Right atrium auricular region (tissue), 2 donors: ENCODE results near the gene CUTC. TPM values are rescaled to one million over a fixed set of nuclear protein-coding genes. Genes with fewer than 3 reads are reported as not detected.
"Not testable (repeated sequence)": the region's sequence is repeated elsewhere in the genome, so short reads cannot be mapped to it uniquely, and the experiment has no call there.

Experiments used
- DNase-seq: peaks from one replicate; pipeline ENCODE4 v3.0.0-alpha.2; 2019; ENCODE audit warnings: low spot score
- H3K27ac ChIP-seq, 2 donors: fragments of 200-600 bp; sonication (generic); 1 replicate in 1 of 2; 2 replicates in 1 of 2; pipeline ENCODE4 v1.5.1; 2016 to 2019
- H3K27me3 ChIP-seq, 2 donors: fragments of 200-600 bp; sonication (generic); one replicate each; pipeline versions ENCODE4 v1.5.1 to v1.6.0; 2017 to 2019
- H3K36me3 ChIP-seq: fragments of 200-600 bp; sonication (generic); one replicate; pipeline ENCODE4 v1.5.1; 2016
- H3K4me1 ChIP-seq, 2 donors: fragments of 200-600 bp; sonication (generic); one replicate each; pipeline versions ENCODE4 v1.5.1 to v1.6.0; 2017 to 2019
- H3K4me3 ChIP-seq, 2 donors: fragments of 200-600 bp; sonication (generic); 1 replicate in 1 of 2; 2 replicates in 1 of 2; pipeline ENCODE4 v1.5.1; 2017 to 2019; ENCODE audit warnings: mild to moderate bottlenecking in 1 of 2, moderate library complexity in 1 of 2
- H3K9me3 ChIP-seq, 2 donors: fragments of 200-600 bp; sonication (generic); one replicate each; pipeline ENCODE4 v1.5.1; 2019
- CTCF ChIP-seq, 2 donors: fragments of 200-600 bp; sonication (generic); IDR thresholded peaks; one replicate each; pipeline ENCODE4 v1.5.1; 2019; ENCODE audit warnings: antibody characterized with exemption in 2 of 2
- total RNA-seq, 2 donors: library from RNA; depleted of rRNA; stranded (reverse); fragments of >200 nt; gene quantifications; one replicate each; pipeline ENCODE4 v1.1.0, GENCODE V29; 2016

Gene CUTC
- total RNA-seq, 2 donors from 2014 or later, result 29.0 to 37.5 TPM

GRCh38 chr10:99733366-99733765, 1.3 kb downstream of the CUTC start:
- H3K27me3 ChIP-seq, result no peaks in the 10 kb centered on the region
- H3K36me3 ChIP-seq, result peaks cover 16% of the 10 kb centered on the region
- TF ChIP-seq CTCF (IDR thresholded peaks at IDR 0.05), result no peak
- peak overlapping the region in 1 of 2 donors; percentile 96 for H3K27ac ChIP-seq
- H3K9me3 ChIP-seq, result no peaks in the 10 kb centered on the region
- peaks cover 0 to 22% of the 10 kb centered on the region in 2 donors for H3K4me1 ChIP-seq
- peak overlapping the region in 1 of 2 donors; percentile 96 for H3K4me3 ChIP-seq
- no peak for DNase-seq

GRCh38 chr10:99734111-99734510, 2.1 kb downstream of the CUTC start:
- Histone ChIP-seq H3K36me3 (peaks cover 16% of the 10 kb centered on the region), H3K4me1 (peaks cover 0 to 22% of the 10 kb centered on the region in 2 donors)
- not testable (repeated sequence) for H3K4me3 ChIP-seq, DNase-seq, H3K27me3 ChIP-seq, H3K27ac ChIP-seq, H3K9me3 ChIP-seq

GRCh38 chr10:99740260-99740659, 8.2 kb downstream of the CUTC start:
- Histone ChIP-seq H3K27me3 (no peaks in the 10 kb centered on the region), H3K4me1 (peaks cover 0 to 9% of the 10 kb centered on the region in 2 donors), H3K36me3 (peaks cover 72% of the 10 kb centered on the region), H3K27ac (no peak overlapping the region), H3K4me3 (no peak overlapping the region), H3K9me3 (peaks cover 0 to 23% of the 10 kb centered on the region in 2 donors)
- DNase-seq, result no peak
- TF ChIP-seq CTCF (IDR thresholded peaks at IDR 0.05), result no peak

- H3K27me3 ChIP-seq, result no peaks in the 10 kb centered on the region
- H3K36me3 ChIP-seq, result peaks cover 80% of the 10 kb centered on the region
- H3K9me3 ChIP-seq, result peaks cover 0 to 23% of the 10 kb centered on the region in 2 donors
- DNase-seq, result no peak
- peaks cover 0 to 3% of the 10 kb centered on the region in 2 donors for H3K4me1 ChIP-seq
- no peak overlapping the region for H3K27ac ChIP-seq
- TF ChIP-seq CTCF (IDR thresholded peaks at IDR 0.05), result no peak
- no peak overlapping the region for H3K4me3 ChIP-seq
Measured at GRCh38 chr10:99740933-99741559, 9.0 kb downstream of the CUTC start.

- peak overlapping the region in 1 of 2 donors; percentile 61 for H3K27ac ChIP-seq
- H3K9me3 ChIP-seq, result peaks cover 0 to 23% of the 10 kb centered on the region in 2 donors
- no peak for DNase-seq
- no peaks in the 10 kb centered on the region for H3K27me3 ChIP-seq
- no peak overlapping the region for H3K4me3 ChIP-seq
- TF ChIP-seq CTCF (IDR thresholded peaks at IDR 0.05), result no peak
- H3K36me3 ChIP-seq, result peaks cover 84% of the 10 kb centered on the region
- peaks cover 0 to 3% of the 10 kb centered on the region in 2 donors for H3K4me1 ChIP-seq
Measured at GRCh38 chr10:99742254-99742653, 10.2 kb downstream of the CUTC start.

GRCh38 chr10:99742701-99743100, 10.7 kb downstream of the CUTC start:
- DNase-seq, result no peak
- Histone ChIP-seq H3K9me3 (peaks cover 0 to 23% of the 10 kb centered on the region in 2 donors), H3K27me3 (no peaks in the 10 kb centered on the region), H3K36me3 (peaks cover 84% of the 10 kb centered on the region), H3K4me1 (peaks cover 0 to 3% of the 10 kb centered on the region in 2 donors), H3K4me3 (no peak overlapping the region), H3K27ac (peak overlapping the region in 1 of 2 donors; percentile 61)
- no peak for TF ChIP-seq CTCF (IDR thresholded peaks at IDR 0.05)
